Epithelial cell of proximal tubule (primary cell): Measurements from ENCODE around the gene ELAVL1. TPM values are rescaled to one million over a fixed set of nuclear protein-coding genes. Genes with fewer than 3 reads are reported as not detected.
"Not testable (repeated sequence)": the region's sequence is repeated elsewhere in the genome, so short reads cannot be mapped to it uniquely, and the experiment has no call there.

Experiments
- DNase-seq: peaks from one replicate; pipeline ENCODE4 v3.0.0-alpha.2; 2011; ENCODE audit warnings: low read depth
- H3K4me3 ChIP-seq: 2 replicates; pipeline ENCODE4 v1.5.1; 2011; ENCODE audit warnings: low read depth, mild to moderate bottlenecking, low read length
- total RNA-seq: library from RNA; depleted of rRNA; stranded (reverse); fragments of >200 nt; gene quantifications from 2 replicates; pipeline ENCODE4 v1.2.3, GENCODE V29; 2015
- TF ChIP-seq, protein P1 (sequence below): conservative IDR thresholded peaks from 2 replicates; pipeline ENCODE4 v1.5.1; 2012; ENCODE audit warnings: low read depth, mild to moderate bottlenecking, low read length

Gene ELAVL1
- total RNA-seq, 1 donor from 2014 or later: 28.6 TPM

DNA sequence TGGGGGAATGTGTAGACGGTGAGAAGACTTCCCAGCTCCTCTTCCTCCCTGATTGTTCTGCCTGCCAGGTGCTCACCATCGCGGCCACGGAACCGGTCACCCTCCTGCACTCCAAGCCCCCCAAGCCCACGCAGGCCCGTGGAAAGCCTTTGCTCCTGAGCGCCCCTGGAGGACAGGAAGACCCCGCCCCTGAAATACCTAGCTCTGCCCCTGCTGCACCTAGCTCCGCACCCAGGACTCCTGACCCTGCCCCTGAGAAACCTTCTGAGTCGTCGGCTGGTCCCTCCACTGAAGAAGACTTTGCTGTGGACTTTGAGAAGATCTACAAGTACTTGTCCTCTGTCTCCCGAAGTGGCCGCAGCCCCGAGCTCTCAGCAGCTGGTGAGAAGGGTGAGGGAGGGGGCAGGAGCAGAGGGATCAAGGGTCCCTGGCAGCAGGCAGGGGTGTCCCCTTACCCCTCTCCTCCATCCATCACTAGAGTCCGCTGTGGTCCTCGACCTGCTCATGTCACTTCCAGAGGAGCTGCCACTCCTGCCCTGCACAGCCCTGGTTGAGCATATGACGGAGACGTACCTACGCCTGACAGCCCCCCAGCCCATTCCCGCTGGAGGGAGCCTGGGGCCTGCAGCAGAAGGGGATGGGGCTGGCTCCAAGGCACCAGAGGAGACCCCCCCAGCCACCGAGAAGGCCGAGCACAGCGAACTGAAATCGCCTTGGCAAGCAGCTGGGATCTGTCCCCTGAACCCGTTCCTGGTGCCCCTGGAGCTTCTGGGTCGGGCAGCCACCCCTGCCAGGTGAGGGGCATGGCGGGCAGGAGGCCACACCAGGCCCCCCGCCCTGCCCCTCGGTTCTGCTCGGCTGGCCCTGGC, 83.2 kb downstream of the ELAVL1 start:
- TF ChIP-seq, protein P1, sequence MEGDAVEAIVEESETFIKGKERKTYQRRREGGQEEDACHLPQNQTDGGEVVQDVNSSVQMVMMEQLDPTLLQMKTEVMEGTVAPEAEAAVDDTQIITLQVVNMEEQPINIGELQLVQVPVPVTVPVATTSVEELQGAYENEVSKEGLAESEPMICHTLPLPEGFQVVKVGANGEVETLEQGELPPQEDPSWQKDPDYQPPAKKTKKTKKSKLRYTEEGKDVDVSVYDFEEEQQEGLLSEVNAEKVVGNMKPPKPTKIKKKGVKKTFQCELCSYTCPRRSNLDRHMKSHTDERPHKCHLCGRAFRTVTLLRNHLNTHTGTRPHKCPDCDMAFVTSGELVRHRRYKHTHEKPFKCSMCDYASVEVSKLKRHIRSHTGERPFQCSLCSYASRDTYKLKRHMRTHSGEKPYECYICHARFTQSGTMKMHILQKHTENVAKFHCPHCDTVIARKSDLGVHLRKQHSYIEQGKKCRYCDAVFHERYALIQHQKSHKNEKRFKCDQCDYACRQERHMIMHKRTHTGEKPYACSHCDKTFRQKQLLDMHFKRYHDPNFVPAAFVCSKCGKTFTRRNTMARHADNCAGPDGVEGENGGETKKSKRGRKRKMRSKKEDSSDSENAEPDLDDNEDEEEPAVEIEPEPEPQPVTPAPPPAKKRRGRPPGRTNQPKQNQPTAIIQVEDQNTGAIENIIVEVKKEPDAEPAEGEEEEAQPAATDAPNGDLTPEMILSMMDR: no peak

DNA sequence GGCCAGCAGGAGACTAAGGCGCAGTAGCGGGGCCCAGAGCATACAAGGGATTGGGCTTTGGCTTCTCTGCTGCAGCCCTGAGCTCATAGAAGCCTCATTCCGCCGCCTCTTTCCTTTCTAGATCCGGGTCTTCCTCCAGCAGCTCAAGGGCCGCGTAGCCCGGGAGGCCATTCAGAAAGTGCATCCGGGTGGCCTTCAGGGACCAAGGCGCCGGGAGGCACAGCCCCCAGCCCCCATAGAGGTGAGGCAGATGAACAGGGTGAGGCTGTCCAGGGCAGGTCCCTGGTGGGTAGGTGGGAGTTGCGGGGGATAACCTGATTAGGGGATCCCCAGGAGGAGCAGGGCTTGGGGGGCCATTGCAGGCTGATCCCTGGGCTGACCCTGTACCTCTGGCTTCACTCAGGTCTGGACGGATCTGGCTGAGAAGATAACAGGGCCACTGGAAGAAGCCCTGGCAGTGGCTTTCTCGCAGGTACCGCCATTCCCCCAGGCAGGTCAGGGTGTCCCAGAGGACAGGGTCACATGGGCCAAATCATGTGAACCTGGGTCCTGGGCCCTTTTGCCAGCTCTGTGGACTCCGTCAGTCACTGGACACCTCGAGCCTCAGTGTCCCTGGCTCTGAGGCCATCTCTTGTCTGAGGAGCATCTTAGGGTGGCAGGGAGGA, 84.0 kb downstream of the ELAVL1 start:
- DNase-seq: no peak
- TF ChIP-seq, protein P1: no peak

More for the DNA sequence above, 83.2 kb downstream of the ELAVL1 start:
- H3K4me3 ChIP-seq: no peak overlapping the region
- no peak for DNase-seq

DNA sequence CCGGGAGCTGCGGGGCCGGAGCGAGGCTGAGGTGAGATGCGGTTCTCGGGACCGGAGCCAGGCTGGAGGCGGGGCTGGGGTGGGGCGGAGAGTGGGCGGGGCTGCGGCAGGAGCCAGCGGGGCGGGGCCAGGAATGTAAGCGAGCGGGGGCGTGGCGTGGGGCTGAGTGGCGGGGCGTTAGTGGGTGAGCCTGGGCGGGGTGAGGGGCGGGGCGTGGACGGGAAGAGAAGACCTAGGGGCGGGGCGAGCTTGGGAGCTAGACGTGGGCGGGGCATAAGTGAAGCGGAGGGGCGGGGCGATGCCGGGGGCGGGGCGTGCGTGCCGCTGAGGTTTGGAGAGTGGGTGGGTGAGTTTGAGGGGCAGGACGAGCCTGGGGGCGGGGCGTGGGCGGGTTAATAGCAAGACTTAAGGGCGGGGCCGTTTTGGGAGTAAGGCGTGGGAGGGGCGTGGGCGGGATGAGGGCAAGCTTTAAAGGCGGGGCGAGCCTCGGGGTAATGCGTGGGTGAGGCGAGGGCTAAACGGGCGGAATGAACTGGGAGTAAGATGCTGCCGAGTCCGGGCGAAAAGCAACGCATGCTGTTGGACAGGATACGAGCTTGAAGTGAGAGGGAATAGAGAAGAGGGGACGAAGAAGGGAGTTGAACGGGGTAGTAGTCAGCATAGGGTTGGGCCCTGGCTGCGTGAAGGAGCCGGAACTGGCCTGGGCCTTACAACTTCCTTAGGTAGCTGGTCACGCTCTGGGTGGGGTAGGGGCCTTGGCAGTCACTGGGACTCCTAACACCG, 84.7 kb downstream of the ELAVL1 start:
- DNase-seq: no peak
- TF ChIP-seq, protein P1: no peak
- H3K4me3 ChIP-seq: peak overlapping the region; percentile 89

More for the DNA sequence above, 84.0 kb downstream of the ELAVL1 start:
- H3K4me3 ChIP-seq: peak overlapping the region; percentile 51

DNA sequence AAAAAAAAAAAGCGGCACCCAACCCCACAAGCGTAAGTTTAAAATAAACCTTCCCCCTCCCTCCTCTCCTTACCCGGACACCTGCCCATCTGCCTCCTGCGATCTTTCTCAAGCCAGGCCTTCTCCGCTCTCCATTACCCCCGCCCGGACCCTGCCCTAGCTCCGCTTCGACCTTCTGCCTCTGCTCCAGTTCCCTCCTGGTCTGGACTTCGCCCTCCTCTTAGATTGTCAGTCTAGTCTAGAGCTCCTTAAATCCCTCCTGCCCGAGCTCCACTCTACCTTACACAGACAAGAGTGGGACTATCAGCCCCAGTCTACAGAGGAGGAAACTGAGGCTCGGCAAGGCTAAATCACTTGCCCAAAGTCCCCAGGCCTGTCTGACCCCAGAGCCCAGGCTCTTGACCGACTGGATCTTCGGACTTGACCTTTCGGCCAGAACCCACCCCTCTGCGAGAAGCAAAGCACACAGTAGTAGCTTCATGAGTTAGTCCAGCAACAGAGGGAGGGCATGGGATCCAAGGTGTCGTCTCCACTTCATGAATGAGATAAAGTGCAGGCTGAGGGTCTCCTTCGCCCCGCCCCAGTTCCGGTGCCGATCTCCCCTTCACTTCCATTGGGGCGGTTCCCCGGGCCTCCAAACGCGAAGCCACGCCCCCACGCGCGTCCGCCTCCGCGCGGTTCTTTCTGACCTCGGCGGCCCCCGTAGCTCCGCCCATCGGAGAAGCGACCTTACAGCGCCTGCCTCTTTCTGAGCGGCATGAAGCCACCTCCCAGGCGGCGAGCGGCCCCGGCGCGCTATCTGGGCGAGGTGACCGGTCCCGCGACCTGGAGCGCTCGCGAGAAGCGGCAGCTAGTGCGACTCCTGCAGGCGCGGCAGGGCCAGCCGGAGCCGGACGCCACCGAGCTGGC, 85.6 kb downstream of the ELAVL1 start, which contains the start of gene SNAPC2:
Gene SNAPC2, plus strand, starts transcription at position 729 of the 909 bp plus-strand sequence. Its CDS starts 29 bp downstream, at position 758.
- peak within 1 kb of the TSS; percentile 89 for H3K4me3 ChIP-seq
- no peak for DNase-seq
- TF ChIP-seq, protein P1: no peak

DNA sequence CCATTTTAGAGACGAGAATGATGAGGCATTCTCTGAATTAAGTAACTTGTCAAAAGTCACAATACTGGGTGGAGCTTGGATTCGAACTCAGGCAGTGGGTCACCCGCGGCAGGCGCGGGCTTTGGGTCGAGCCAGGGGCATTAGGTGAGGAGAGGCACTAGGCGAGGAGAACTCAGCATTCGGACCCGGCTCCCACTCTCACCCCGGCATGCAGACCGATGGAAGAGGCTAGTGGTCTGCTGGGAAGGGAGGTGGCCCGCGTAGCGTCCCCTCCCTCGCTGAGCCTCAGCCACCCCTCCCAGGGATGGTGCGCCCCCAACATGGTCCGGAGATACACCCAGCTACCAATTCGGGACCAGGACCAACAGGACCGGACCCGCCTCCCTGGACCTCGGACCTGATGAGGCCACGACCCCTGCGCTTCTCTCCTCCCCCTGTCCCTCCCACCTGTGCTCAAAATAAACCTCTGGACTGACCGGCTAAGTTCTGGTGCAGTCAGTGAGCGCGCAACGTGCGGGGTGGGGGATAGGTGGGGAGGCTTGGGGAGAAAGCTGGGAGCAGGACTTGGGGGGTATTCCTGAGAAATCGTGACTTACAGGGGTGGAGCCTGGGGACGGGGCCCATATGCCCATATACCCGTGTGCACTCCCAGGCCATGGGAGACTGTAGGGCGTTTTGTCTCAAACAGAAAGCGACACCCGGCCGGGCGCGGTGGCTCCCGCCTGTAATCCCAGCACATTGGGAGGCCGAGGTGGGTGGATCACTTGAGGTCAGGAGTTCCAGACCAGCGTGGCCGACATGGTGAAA, 86.6 kb downstream of the ELAVL1 start:
- TF ChIP-seq, protein P1: no peak
- peak overlapping the region; percentile 89 for H3K4me3 ChIP-seq
- DNase-seq: no peak

DNA sequence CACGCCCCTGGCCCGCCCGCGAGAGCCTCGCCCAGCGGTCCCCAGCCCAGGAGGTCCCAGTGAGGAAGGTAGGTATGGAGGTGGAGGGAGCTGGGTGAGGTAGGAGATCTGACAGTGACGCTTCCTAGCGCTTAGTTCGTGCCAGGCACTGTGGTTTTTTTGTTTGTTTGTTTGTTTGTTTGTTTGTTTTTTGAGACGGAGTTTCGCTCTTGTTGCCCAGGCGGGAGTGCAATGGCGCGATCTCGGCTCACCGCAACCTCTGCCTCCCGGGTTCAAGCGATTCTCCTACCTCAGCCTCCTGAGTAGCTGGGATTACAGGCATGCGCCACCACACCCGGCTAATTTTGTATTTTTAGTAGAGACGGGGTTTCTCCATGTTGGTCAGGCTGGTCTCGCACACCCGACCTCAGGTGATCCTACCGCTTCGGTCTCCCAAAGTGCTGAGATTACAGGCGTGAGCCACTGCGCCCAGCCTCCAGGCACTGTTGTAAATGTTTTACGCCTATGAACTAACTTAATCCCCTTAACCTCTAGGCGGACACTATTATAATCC, 87.3 kb downstream of the ELAVL1 start:
- H3K4me3 ChIP-seq: peak overlapping the region; percentile 89
- DNase-seq: not testable (repeated sequence)
